ENCODE measurements around the gene FBXL15.
A peak's percentile ranks its signal among the peaks of the same experiment; 100 is the strongest.
"Not testable (repeated sequence)": the region's sequence is repeated elsewhere in the genome, so short reads cannot be mapped to it uniquely, and the experiment has no call there.

The FBXL15 gene

DNA sequence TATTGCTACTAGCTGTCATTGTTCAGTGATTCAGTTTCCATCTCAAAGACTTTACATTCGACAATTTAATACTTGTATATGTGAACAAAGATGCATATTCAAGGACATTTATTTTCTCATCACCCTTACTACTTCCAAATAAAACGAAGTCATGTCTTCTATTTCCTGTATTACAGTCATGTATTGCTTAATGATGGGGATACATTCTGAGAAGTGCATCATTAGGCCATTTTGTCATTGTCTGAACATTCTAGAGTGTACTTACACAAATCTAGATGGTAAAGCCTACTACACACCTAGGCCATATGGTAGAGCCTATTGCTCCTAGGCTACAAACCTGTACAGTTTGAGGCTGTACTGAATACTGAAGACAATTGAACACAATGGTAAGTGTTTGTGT lies 24.2 kb downstream of the FBXL15 start:
- no peak overlapping the region for H3K27ac ChIP-seq (ENCODE audit: low read length)
- H3K36me3 ChIP-seq (ENCODE audit: insufficient read depth, low read depth, low read length): no peaks in the 10 kb centered on the region
- no peak overlapping the region for H3K4me3 ChIP-seq (ENCODE audit: low read length)
- peaks cover 4% of the 10 kb centered on the region for H3K27me3 ChIP-seq (ENCODE audit: insufficient read depth, low read length)
- H3K9me3 ChIP-seq (ENCODE audit: insufficient read depth, low read depth, low read length): no peaks in the 10 kb centered on the region
- H3K9ac ChIP-seq (ENCODE audit: low read depth, low read length): no peak overlapping the region
- H3K4me1 ChIP-seq (ENCODE audit: insufficient read depth, low read length): peaks cover 3% of the 10 kb centered on the region; the same call in 1 of the 2 replicates

DNA sequence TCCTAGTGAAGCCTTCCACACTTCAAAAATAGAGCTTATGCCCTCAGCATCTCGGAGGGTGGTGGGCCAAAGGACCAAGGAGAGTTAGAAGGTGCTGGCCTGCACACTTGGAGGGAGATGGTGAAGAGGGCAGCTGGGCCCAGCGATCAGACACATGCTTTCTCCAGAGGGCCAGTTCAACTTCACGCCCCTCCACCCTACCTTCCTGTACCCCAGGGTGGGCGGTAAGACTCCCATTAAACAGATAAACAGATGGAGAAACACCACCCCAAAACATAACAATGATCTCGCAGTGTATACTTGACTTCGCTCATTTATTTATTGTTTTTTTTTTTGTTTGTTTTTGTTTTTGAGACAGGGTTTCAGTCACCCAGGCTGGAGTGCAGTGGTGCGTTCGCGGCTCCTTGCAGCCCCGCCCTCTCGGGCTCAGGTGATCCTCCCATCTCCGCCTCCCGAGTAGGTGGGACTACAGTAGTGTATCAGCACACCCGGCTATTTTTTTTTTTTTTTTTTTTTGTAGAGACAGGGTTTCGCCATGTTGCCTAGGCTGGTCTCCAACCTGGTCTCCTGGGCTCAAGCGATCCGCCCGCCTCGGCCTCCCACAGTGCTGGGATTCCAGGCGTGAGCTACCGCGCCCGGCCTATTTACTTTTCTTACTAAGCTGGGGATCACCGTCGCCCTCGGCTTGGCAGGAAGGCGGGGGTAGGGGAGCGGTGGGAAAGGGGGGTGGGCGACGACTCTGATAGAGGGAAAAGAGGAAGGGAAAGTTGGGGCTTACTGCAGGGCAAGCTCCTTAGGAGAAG lies 28.9 kb downstream of the FBXL15 start:
- Histone ChIP-seq H3K27ac (ENCODE audit: low read length) (peak overlapping the region; percentile 16), H3K4me1 (ENCODE audit: insufficient read depth, low read length) (peaks cover 23% of the 10 kb centered on the region), H3K9me3 (ENCODE audit: insufficient read depth, low read depth, low read length) (no peaks in the 10 kb centered on the region), H3K9ac (ENCODE audit: low read depth, low read length) (peak overlapping the region; percentile 93), H3K4me3 (ENCODE audit: low read length) (peak overlapping the region; percentile 89), H3K27me3 (ENCODE audit: insufficient read depth, low read length) (no peaks in the 10 kb centered on the region), H3K36me3 (ENCODE audit: insufficient read depth, low read depth, low read length) (peaks cover 13% of the 10 kb centered on the region)

DNA sequence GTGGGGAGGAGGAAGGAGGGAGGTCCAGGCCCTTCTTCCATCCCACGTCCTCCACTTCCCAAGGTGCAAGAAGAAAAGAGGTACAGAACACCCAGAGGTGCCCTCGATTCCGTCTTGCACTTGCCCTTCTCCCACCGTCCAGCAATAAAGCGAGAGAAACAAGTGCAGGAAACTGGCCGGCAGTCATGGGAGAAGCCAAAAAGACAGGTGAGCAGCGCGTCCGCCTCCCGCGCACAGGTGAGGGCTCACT lies 29.4 kb downstream of the FBXL15 start:
- H3K27me3 ChIP-seq (ENCODE audit: insufficient read depth, low read length): no peaks in the 10 kb centered on the region
- peaks cover 13% of the 10 kb centered on the region for H3K36me3 ChIP-seq (ENCODE audit: insufficient read depth, low read depth, low read length)
- peak overlapping the region; percentile 16 for H3K27ac ChIP-seq (ENCODE audit: low read length)
- peak overlapping the region; percentile 89 for H3K4me3 ChIP-seq (ENCODE audit: low read length)
- H3K4me1 ChIP-seq (ENCODE audit: insufficient read depth, low read length): peaks cover 26% of the 10 kb centered on the region
- peak overlapping the region; percentile 93 for H3K9ac ChIP-seq (ENCODE audit: low read depth, low read length)
- no peaks in the 10 kb centered on the region for H3K9me3 ChIP-seq (ENCODE audit: insufficient read depth, low read depth, low read length)

DNA sequence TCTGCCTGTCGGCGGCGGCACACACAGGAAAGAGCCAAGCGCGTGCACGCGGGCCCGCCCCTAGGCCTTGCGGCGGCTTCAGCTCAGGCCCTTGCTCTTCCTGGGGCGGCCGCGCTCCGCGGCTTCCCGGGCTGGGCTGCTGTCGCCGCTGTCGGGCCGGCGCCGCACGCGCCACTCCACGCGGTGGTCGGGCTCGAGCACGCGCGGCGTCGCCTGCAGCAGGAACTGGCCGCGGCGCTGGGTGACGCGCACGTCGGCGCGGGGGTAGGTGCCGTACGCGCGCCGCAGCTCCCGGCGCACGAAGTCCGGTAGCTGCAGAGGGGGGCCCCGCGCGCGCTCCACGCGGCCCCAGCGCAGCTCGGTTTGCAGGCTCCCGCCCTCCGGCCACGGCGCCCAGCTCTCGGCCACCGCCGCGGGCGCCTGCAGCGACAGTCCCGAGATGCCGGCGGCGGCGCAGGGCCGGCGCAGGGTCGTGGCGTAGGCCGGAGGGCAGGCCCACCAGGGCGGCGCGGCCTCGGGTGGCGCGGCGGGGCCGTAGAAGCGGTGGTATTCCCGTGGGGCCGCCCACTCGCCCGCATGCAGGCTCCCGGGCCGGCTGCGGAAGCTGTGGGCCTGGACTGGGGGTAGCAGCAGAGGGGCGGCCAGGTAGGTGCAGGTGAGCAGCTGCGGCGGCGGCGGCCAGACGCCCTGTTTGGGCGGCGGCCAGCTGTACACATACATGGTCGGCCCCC lies 29.9 kb downstream of the FBXL15 start:
- peak overlapping the region; percentile 16 for H3K27ac ChIP-seq (ENCODE audit: low read length)
- no peaks in the 10 kb centered on the region for H3K9me3 ChIP-seq (ENCODE audit: insufficient read depth, low read depth, low read length)
- peak overlapping the region; percentile 89 for H3K4me3 ChIP-seq (ENCODE audit: low read length)
- no peaks in the 10 kb centered on the region for H3K27me3 ChIP-seq (ENCODE audit: insufficient read depth, low read length)
- H3K36me3 ChIP-seq (ENCODE audit: insufficient read depth, low read depth, low read length): peaks cover 13% of the 10 kb centered on the region
- H3K9ac ChIP-seq (ENCODE audit: low read depth, low read length): peak overlapping the region; percentile 93
- peaks cover 28% of the 10 kb centered on the region for H3K4me1 ChIP-seq (ENCODE audit: insufficient read depth, low read length)

DNA sequence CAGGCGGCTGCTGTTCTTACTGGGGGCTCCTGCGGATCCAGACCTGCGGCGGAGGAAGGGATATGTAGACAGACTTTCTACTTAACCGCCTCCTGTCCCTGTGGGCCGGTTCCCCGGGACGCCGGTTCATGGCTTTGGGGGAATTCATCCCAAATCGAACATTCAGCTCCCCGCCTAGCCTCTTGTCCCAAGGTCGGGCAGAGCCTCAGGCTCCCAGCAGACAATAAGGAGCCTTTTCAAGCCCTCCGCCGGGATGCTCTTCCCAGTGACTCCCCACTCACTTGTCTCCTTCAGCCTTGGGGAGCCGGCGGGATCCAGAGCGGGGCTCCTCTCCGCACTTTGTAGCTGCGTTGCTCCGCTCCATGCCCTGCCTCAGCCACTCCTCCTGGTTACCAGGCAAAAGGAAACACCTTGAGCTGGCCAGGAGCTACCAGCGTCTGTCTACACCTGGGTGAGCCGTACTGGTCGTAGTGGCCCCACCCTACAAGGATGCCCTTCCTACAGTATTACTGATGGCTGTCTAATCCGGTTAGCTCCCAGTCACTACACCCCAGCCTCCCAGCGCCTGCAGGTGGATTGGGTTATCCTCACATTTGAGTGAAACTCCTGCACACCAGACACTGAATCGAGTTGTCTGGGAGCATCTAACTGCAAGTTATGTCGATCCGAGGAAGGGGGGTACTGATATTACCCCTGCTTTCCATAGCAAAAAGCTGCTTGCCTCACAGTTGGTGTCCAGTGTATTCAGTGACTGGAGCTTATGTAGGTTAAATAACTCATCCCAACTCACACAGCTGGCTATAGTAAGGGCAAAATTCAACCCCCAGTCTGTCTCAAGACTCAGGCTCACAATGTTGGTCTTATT lies 30.7 kb downstream of the FBXL15 start, which contains the start of gene C10orf95:
Gene C10orf95 (minus strand): TSS at position 439 of the 865 bp plus-strand sequence. CDS start 450 bp downstream, outside the sequence.
- no peaks in the 10 kb centered on the region for H3K27me3 ChIP-seq (ENCODE audit: insufficient read depth, low read length)
- peak within 1 kb of the TSS; percentile 89 for H3K4me3 ChIP-seq (ENCODE audit: low read length)
- peak within 1 kb of the TSS; percentile 93; the same call in 1 of the 2 replicates for H3K9ac ChIP-seq (ENCODE audit: low read depth, low read length)
- peaks cover 34% of the 10 kb centered on the region for H3K4me1 ChIP-seq (ENCODE audit: insufficient read depth, low read length)
- H3K36me3 ChIP-seq (ENCODE audit: insufficient read depth, low read depth, low read length): peaks cover 20% of the 10 kb centered on the region
- H3K27ac ChIP-seq (ENCODE audit: low read length): no peak within 1 kb of the TSS
- H3K9me3 ChIP-seq (ENCODE audit: insufficient read depth, low read depth, low read length): no peaks in the 10 kb centered on the region

DNA sequence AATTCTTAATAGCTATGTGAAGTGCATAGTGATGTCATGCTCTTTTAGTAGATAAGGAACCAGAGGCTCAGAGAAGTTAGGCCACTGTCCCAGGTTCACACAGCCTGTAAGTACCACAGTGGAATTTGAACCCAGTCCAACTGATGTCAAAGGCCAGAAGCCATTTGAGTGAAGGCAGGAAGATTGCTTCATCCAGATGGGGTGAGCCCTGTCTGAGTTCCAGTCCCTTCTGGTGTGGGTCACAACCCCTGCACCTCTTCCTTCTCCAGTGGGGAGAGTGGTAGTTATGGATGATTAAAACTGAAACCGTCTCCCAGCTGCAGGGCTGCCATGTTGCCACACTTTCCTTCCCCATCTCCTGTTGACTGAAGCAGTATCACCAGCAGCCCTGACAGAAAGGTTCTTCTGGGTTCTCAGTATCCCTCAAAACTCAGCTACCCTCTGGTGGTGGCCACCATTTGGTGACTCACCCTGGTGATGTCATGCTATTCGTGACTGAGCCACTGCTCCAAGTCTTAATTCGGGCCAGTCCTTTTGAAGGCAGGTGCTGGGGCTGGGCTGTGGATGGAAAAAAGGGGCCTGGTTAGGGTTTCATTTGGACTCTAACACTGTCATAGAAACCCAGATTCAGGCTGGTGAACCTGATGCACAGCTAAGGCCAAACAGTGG lies 32.2 kb downstream of the FBXL15 start:
- Histone ChIP-seq H3K4me1 (ENCODE audit: insufficient read depth, low read length) (peaks cover 35% of the 10 kb centered on the region), H3K4me3 (ENCODE audit: low read length) (no peak overlapping the region; the same call in 1 of the 2 replicates), H3K36me3 (ENCODE audit: insufficient read depth, low read depth, low read length) (peaks cover 22% of the 10 kb centered on the region), H3K27ac (ENCODE audit: low read length) (no peak overlapping the region), H3K27me3 (ENCODE audit: insufficient read depth, low read length) (no peaks in the 10 kb centered on the region), H3K9me3 (ENCODE audit: insufficient read depth, low read depth, low read length) (no peaks in the 10 kb centered on the region), H3K9ac (ENCODE audit: low read depth, low read length) (0 out of 2 replicates have a peak overlapping the region, but pooled peaks have one; percentile 19)

DNA sequence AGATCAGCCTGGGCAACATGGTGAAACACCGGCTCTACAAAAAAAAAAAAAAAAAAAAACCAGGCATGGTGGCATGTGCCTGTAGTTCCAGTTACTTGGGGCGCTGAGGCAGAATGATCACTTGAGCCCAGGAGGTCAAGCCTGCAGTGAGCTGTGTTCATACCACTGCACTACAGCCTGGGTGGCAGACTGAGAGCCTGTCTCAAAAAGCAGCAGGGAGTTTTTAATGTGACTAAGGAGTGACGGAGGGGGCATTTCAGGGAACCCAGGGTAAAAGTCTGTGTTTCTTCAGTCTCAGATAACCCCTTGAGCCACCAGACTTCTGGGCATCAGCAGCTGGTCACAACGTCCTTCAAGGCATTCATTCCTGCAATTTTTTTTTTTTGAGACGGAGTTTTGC lies 32.9 kb downstream of the FBXL15 start:
- Histone ChIP-seq H3K27me3 (ENCODE audit: insufficient read depth, low read length) (no peaks in the 10 kb centered on the region), H3K9me3 (ENCODE audit: insufficient read depth, low read depth, low read length) (no peaks in the 10 kb centered on the region), H3K27ac (ENCODE audit: low read length) (no peak overlapping the region), H3K4me1 (ENCODE audit: insufficient read depth, low read length) (peaks cover 35% of the 10 kb centered on the region), H3K36me3 (ENCODE audit: insufficient read depth, low read depth, low read length) (peaks cover 22% of the 10 kb centered on the region), H3K4me3 (ENCODE audit: low read length) (no peak overlapping the region), H3K9ac (ENCODE audit: low read depth, low read length) (no peak overlapping the region)

DNA sequence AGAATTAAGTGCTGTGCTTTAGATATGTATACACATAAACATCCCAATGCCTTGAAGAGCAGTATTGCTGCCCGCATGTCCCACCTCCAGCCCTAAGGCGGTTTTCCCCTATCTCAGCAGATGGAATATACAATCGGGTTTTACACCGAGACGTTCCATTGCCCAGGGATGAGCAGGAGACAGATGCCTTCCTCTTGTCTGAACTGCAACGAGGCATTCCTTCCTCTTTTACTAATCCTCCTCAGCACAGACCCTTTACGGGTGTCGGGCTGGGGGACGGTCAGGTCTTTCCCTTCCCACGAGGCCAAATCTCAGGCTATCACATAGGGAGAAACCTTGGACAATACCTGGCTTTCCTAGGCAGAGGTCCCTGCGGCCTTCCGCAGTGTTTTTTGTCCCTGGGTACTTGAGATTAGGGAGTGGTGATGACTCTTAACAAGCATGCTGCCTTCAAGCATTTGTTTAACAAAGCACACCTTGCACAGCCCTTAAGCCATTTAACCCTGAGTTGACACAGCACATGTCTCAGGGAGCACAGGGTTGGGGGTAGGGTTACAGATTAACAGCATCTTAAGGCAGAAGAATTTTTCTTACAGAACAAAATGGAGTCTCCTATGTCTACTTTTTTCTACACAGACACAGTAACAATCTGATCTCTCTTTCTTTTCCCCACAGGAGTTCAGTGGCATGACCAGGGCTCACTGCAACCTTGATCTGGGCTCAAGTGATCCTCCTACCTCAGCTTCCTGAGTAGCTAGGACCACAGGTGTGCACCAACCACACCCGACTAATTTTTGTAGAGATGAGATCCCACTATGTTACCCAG lies 34.2 kb downstream of the FBXL15 start:
- Histone ChIP-seq H3K4me1 (ENCODE audit: insufficient read depth, low read length) (peaks cover 32% of the 10 kb centered on the region), H3K36me3 (ENCODE audit: insufficient read depth, low read depth, low read length) (peaks cover 22% of the 10 kb centered on the region), H3K4me3 (ENCODE audit: low read length) (peak overlapping the region; percentile 6; the same call in 1 of the 2 replicates), H3K9ac (ENCODE audit: low read depth, low read length) (0 out of 2 replicates have a peak overlapping the region, but pooled peaks have one; percentile 23)
- not testable (repeated sequence) for H3K9me3 ChIP-seq (ENCODE audit: insufficient read depth, low read depth, low read length); H3K27ac ChIP-seq (ENCODE audit: low read length); H3K27me3 ChIP-seq (ENCODE audit: insufficient read depth, low read length)

DNA sequence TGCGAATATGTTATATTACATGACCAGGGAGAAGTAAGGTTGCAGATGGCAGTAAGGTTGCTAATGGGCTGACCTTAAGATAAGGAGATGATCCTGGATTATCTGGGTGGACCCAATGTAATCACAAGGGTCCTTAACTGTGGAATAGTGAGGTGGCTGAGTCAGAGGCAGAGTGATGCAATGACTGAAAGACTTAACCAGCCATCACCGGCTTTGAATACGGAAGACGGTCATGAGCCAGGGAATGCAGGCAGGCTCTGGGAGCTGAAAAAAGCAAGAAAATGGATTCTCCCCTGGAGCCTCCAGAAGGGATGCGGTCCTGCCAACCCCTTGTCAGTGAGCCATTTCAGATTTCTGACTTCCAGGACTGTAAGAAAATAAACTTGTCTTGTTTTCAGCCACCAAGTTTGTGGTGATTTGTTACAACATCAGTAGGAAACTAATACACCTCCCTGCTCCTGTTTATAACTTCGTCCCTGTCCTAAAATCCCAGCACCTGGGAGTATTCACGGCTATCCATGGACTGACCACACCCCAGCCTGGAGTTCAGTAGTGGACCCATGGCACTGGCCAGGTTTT lies 35.3 kb downstream of the FBXL15 start:
- Histone ChIP-seq H3K36me3 (ENCODE audit: insufficient read depth, low read depth, low read length) (peaks cover 22% of the 10 kb centered on the region), H3K4me3 (ENCODE audit: low read length) (no peak overlapping the region), H3K27me3 (ENCODE audit: insufficient read depth, low read length) (no peaks in the 10 kb centered on the region), H3K27ac (ENCODE audit: low read length) (no peak overlapping the region), H3K9ac (ENCODE audit: low read depth, low read length) (no peak overlapping the region), H3K9me3 (ENCODE audit: insufficient read depth, low read depth, low read length) (no peaks in the 10 kb centered on the region), H3K4me1 (ENCODE audit: insufficient read depth, low read length) (peaks cover 32% of the 10 kb centered on the region)

DNA sequence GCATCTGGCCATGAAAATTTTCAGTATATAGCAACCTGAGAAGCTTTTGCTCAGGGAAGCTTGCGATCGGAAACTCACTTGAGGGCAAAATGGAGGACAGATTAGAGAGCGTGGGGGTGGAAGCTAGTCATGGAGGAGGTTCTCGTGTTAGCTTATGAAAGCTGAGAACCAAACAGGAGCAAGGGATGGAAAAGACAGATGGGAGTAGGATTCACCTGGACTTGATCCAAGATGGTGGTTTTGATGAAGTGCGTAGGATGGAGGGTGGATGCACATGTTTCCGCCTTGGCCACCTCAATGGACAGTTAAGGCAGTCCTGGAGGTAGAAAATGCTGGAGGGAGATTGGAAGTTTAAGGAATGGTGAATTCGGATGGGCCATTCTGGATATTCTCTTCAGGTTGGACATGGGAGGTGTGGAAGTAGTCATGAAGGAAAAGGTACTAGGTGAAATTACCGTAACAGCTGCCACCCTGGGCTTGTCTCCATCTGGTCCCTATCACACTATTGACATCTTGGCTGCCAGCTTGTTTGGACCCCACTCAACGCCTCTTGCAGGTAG lies 37.0 kb downstream of the FBXL15 start:
- peaks cover 16% of the 10 kb centered on the region for H3K36me3 ChIP-seq (ENCODE audit: insufficient read depth, low read depth, low read length)
- peaks cover 13% of the 10 kb centered on the region for H3K27me3 ChIP-seq (ENCODE audit: insufficient read depth, low read length)
- H3K9me3 ChIP-seq (ENCODE audit: insufficient read depth, low read depth, low read length): no peaks in the 10 kb centered on the region
- peaks cover 33% of the 10 kb centered on the region for H3K4me1 ChIP-seq (ENCODE audit: insufficient read depth, low read length)
- no peak overlapping the region for H3K27ac ChIP-seq (ENCODE audit: low read length)
- H3K9ac ChIP-seq (ENCODE audit: low read depth, low read length): no peak overlapping the region
- H3K4me3 ChIP-seq (ENCODE audit: low read length): no peak overlapping the region

Measured in iPS-20b (cell line).